ENCODE data around the gene TBCA. TPM values are rescaled to one million over a fixed set of nuclear protein-coding genes. Genes with fewer than 3 reads are reported as not detected.

The TBCA gene
- total and polyA plus RNA-seq, 2 of the 13 experiments (the other 11 are each of a cell fraction or from before 2014, with no cell fraction given) = 93.8 to 309 TPM

DNA sequence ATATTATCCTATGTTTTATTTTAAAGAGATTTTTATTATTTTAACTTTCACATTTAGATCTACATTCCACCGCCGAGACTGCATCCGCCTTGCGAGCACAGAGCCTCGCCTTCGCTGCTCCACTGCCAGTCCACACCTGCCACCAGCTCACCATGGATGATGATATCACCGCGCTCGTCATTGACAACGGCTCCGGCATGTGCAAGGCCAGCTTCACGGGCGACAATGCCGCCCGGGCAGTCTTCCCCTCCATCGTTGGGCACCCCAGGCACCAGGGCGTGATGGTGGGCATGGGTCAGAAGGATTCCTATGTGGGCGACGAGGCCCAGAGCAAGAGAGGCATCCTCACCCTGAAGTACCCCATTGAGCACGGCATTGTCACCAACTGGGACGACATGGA, 8.6 kb upstream of the TBCA start (continued):
- TF ChIP-seq, protein P1, sequence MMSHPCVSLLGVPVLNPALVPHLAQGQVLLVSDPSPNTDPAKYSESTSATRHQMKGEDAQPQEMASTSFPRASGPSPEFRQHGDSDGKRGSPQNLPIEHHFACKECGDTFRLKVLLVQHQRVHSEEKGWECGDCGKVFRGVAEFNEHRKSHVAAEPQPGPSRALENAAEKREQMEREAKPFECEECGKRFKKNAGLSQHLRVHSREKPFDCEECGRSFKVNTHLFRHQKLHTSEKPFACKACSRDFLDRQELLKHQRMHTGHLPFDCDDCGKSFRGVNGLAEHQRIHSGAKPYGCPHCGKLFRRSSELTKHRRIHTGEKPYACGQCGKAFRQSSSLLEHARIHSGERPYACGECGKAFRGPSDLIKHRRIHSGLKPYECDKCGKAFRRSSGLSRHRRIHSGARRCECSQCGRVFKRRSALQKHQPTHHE (CRISPR knock-in tag; IDR thresholded peaks at IDR 0.05; ENCODE audit: borderline replicate concordance) = no peak

DNA sequence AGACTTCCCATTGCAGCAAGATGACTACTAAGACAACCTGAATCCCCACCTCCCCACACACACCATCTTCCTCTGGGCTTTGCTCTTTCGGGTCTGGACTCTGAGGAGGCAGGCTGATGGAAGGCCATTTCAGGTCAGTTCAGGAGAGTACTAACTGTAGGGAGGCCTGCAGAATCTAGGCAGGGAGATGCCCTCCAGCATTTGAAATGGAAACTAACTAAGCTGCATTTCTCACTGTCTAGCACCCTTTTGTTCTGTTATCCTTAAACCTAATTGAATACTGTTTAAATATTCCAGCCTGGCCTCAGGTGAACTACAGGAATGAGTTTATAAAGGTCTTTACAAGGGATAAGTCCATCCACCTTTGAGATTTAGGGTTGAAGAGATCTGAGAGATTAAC, 4.9 kb upstream of the TBCA start:
- Histone ChIP-seq H2AFZ (ENCODE audit: low read length) (no peak overlapping the region), H4K20me1 (ENCODE audit: insufficient read depth, low read length) (no peaks in the 10 kb centered on the region), H3K9ac (ENCODE audit: insufficient read depth, low read depth, low read length) (no peak overlapping the region), H3K79me2 (ENCODE audit: insufficient read depth, low read length) (peaks cover under 1% of the 10 kb centered on the region), H3K9me3 (ENCODE audit: low read length) (no peaks in the 10 kb centered on the region), H3K4me2 (ENCODE audit: low read depth, low read length) (no peak overlapping the region), H3K4me3 (replicated peaks in 1 of 3; ENCODE audit: insufficient read depth in 1 of 3, low read depth in 2 of 3, low read length in 3 of 3) (no peak overlapping the region), H3K36me3 (replicated peaks in 1 of 2; ENCODE audit: control insufficient read depth in 1 of 2, insufficient read depth in 2 of 2, low read length in 2 of 2) (no peaks in the 10 kb centered on the region), H3K27me3 (ENCODE audit: control insufficient read depth in 1 of 2, insufficient read depth in 2 of 2, low read length in 2 of 2) (no peaks in the 10 kb centered on the region), H3K27ac (ENCODE audit: extremely low read length, insufficient read depth, low read length) (no peak overlapping the region), H3K4me1 (ENCODE audit: insufficient read depth, low read length) (peaks cover 19% of the 10 kb centered on the region)
- DNase-seq (ENCODE audit: low spot score) (no peak), ATAC-seq (no peak), FAIRE-seq (no peak)
- CTCF ChIA-PET (ENCODE audit: low intra/inter-chr PET ratio, low total read pairs) = no interaction called here
- BruUV-seq (replicated peaks) = no TSS peak
- intact Hi-C loops (cut with micrococcal nuclease; ENCODE audit: unreplicated experiment) = no loop called here
- in situ Hi-C loops (cut with HindIII; ENCODE audit: extremely low pct_ligation_motif_present, low pct_unique_long_range_greater_than_20kb) = no loop called here
- WGBS (ENCODE audit: low lambda C conversion rate) = 0% methylated on average over 1 of the region's 1 CpG
- POLR2A ChIA-PET = no interaction called here
- TF ChIP-seq ZNF792 (CRISPR knock-in tag; IDR thresholded peaks at IDR 0.05) = no peak

DNA sequence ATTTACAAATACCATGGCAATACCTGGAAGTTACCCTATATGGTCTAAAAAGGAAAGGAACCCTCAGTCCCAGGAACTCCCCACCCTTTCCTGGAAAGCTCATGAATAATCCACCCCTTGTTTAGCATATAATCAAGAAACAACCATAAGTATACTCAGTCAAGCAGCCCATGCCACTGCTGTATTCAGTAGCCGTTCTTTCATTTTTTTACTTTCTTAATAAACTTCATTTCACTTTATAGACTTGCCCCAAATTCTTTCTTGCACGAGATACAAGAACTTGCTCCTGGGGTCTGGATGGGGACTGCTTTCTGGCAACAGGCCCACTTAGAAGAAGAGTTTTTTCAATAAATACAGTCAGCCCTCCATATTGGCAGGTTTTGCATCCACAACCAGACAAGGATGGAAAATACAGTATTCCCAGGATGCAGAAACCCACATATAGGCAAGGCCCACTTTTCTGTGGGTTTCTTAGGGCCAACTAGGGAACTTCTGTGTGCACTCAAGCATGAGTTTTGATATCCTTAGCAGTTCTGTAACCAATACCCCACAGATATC, 2.8 kb upstream of the TBCA start:
- intact Hi-C loops (cut with micrococcal nuclease; ENCODE audit: unreplicated experiment) = loop anchor here (10.0 kb wide), 1 partner anchor 226 kb away; no protein-coding TSS in a partner anchor
- WGBS (ENCODE audit: low lambda C conversion rate) = 46% methylated on average over 2 of the region's 2 CpGs
- ChIA-PET CTCF (ENCODE audit: low intra/inter-chr PET ratio, low total read pairs) (no interaction called here), POLR2A (no interaction called here)
- Histone ChIP-seq H3K27me3 (ENCODE audit: control insufficient read depth in 1 of 2, insufficient read depth in 2 of 2, low read length in 2 of 2) (no peaks in the 10 kb centered on the region), H3K27ac (ENCODE audit: extremely low read length, insufficient read depth, low read length) (no peak overlapping the region), H3K4me1 (ENCODE audit: insufficient read depth, low read length) (peaks cover 30% of the 10 kb centered on the region), H3K4me2 (ENCODE audit: low read depth, low read length) (no peak overlapping the region), H4K20me1 (ENCODE audit: insufficient read depth, low read length) (peaks cover 8% of the 10 kb centered on the region), H3K79me2 (ENCODE audit: insufficient read depth, low read length) (peaks cover 22% of the 10 kb centered on the region), H3K36me3 (replicated peaks in 1 of 2; ENCODE audit: control insufficient read depth in 1 of 2, insufficient read depth in 2 of 2, low read length in 2 of 2) (no peaks in the 10 kb centered on the region), H2AFZ (ENCODE audit: low read length) (no peak overlapping the region), H3K4me3 (replicated peaks in 1 of 3; ENCODE audit: insufficient read depth in 1 of 3, low read depth in 2 of 3, low read length in 3 of 3) (no peak overlapping the region), H3K9ac (ENCODE audit: insufficient read depth, low read depth, low read length) (no peak overlapping the region), H3K9me3 (ENCODE audit: low read length) (no peaks in the 10 kb centered on the region)
- ATAC-seq (no peak), DNase-seq (ENCODE audit: low spot score) (no peak), FAIRE-seq (no peak)
- in situ Hi-C loops (cut with HindIII; ENCODE audit: extremely low pct_ligation_motif_present, low pct_unique_long_range_greater_than_20kb) = no loop called here
- no TSS peak for BruUV-seq (replicated peaks)
- TF ChIP-seq ZNF329 (CRISPR knock-in tag; IDR thresholded peaks at IDR 0.05; ENCODE audit: low read depth) (no peak), RBM22 (optimal IDR thresholded peaks at IDR 0.05; ENCODE audit: low read length) (no peak), ZSCAN31 (CRISPR knock-in tag; IDR thresholded peaks at IDR 0.05; ENCODE audit: low read depth) (no peak), PHF20 (CRISPR knock-in tag; IDR thresholded peaks at IDR 0.05) (no peak), ZNF160 (CRISPR knock-in tag; IDR thresholded peaks at IDR 0.05) (no peak), SKI (IDR thresholded peaks at IDR 0.05; ENCODE audit: partially characterized antibody) (no peak)
- TF ChIP-seq, protein P2, sequence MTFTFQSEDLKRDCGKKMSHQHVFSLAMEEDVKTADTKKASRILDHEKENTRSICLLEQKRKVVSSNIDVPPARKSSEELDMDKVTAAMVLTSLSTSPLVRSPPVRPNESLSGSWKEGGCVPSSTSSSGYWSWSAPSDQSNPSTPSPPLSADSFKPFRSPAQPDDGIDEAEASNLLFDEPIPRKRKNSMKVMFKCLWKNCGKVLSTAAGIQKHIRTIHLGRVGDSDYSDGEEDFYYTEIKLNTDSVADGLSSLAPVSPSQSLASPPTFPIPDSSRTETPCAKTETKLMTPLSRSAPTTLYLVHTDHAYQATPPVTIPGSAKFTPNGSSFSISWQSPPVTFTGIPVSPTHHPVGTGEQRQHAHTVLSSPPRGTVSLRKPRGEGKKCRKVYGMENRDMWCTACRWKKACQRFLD (CRISPR knock-in tag; IDR thresholded peaks at IDR 0.05; ENCODE audit: borderline replicate concordance) = no peak
- TF ChIP-seq, protein P3, sequence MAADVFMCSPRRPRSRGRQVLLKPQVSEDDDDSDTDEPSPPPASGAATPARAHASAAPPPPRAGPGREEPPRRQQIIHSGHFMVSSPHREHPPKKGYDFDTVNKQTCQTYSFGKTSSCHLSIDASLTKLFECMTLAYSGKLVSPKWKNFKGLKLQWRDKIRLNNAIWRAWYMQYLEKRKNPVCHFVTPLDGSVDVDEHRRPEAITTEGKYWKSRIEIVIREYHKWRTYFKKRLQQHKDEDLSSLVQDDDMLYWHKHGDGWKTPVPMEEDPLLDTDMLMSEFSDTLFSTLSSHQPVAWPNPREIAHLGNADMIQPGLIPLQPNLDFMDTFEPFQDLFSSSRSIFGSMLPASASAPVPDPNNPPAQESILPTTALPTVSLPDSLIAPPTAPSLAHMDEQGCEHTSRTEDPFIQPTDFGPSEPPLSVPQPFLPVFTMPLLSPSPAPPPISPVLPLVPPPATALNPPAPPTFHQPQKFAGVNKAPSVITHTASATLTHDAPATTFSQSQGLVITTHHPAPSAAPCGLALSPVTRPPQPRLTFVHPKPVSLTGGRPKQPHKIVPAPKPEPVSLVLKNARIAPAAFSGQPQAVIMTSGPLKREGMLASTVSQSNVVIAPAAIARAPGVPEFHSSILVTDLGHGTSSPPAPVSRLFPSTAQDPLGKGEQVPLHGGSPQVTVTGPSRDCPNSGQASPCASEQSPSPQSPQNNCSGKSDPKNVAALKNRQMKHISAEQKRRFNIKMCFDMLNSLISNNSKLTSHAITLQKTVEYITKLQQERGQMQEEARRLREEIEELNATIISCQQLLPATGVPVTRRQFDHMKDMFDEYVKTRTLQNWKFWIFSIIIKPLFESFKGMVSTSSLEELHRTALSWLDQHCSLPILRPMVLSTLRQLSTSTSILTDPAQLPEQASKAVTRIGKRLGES (CRISPR knock-in tag; IDR thresholded peaks at IDR 0.05; ENCODE audit: borderline replicate concordance) = no peak
- TF ChIP-seq, protein P4, sequence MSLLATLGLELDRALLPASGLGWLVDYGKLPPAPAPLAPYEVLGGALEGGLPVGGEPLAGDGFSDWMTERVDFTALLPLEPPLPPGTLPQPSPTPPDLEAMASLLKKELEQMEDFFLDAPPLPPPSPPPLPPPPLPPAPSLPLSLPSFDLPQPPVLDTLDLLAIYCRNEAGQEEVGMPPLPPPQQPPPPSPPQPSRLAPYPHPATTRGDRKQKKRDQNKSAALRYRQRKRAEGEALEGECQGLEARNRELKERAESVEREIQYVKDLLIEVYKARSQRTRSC (CRISPR knock-in tag; IDR thresholded peaks at IDR 0.05; ENCODE audit: low read depth) = no peak

Measured in HepG2 (cell line).